Skin epidermis (tissue), 12 donors: ENCODE results near the gene CD9.
A peak's percentile ranks its signal among the peaks of the same experiment; 100 is the strongest.

Experiments
- H3K27ac ChIP-seq, 21 experiments: fragments of 200-600 bp; sonication (generic) in 11 of 21; one replicate each; pipeline ENCODE4 v1.5.0; 2020; ENCODE audit warnings: mild to moderate bottlenecking in 3 of 21, inconsistent platforms in 2 of 21, moderate library complexity in 2 of 21
- H3K4me3 ChIP-seq, 7 experiments: fragments of 200-600 bp; sonication (generic) in 2 of 7; one replicate each; pipeline ENCODE4 v1.5.0; 2020; ENCODE audit warnings: inconsistent platforms in 2 of 7, mild to moderate bottlenecking in 2 of 7, moderate library complexity in 1 of 7

The CD9 gene

GRCh38 chr12:6231359-6232268, 31.4 kb downstream of the CD9 start:
- H3K4me3 ChIP-seq, result no peak overlapping the region
- peak overlapping the region in 20 of 21 experiments; percentile 7 to 98 (median 82) for H3K27ac ChIP-seq

DNA sequence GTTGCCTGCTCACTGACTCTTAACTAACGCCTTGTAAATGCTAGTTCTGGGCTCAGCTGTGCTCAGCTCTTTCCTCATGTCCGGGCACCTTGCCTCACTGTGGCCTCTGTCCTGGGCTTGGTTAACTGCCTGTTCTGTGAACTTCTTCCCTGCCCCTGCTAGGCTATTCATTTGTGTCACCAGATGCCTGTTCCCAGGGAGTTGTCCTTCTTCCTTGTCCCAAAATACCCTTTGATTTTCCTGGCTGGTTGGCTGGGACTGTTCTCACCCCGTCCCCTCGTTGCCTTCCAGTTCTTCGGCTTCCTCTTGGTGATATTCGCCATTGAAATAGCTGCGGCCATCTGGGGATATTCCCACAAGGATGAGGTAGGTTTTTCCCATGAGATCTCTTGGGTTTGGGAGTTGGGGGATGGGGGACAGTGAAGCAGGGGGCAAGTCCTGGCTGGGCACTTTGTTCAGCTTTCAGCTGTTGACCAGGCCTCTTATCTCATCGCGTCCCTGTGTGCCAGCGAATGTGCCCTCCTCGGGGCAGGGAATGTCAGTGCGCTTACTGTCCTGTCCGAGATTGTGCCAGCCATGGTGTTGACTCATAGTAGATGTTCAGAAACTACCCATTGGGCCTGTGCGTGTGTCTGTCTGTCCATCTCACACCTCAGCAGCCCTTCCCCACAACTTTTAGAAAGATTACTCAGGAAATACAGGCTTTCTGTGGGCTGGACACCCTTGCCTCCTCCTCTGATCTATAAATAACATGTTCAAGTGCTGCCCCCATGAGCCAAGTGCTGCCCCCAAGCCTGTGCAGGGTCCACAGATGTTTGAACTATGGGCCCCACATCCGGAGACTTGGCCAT, 33.1 kb downstream of the CD9 start:
- Histone ChIP-seq H3K4me3 (no peak overlapping the region), H3K27ac (peak overlapping the region in 16 of 21 experiments; percentile 10 to 98 (median 79))

- no peak overlapping the region for H3K4me3 ChIP-seq
- H3K27ac ChIP-seq, result peak overlapping the region in 15 of 21 experiments; percentile 10 to 98 (median 78)
These were observed 34.0 kb downstream of the CD9 start for GRCh38 chr12:6234214-6234613.

DNA sequence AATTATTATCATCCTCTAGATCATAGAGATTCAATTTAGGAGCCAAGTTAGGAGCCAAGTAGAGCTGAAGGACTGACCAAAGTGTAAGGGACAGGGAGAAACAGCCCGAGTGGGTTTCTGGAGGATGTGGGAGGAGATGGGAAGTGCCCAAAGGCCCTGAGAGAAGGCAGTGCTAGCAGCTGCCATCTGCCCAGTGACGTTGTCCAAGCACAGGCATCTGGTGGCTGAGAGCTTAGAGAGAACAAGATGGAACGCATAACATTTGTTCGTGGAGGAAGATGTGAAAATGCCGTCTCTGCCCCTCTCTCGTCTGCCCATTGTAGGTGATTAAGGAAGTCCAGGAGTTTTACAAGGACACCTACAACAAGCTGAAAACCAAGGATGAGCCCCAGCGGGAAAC, 34.7 kb downstream of the CD9 start:
- peak overlapping the region in 6 of 21 experiments; percentile 13 to 98 (median 32) for H3K27ac ChIP-seq
- no peak overlapping the region for H3K4me3 ChIP-seq

DNA sequence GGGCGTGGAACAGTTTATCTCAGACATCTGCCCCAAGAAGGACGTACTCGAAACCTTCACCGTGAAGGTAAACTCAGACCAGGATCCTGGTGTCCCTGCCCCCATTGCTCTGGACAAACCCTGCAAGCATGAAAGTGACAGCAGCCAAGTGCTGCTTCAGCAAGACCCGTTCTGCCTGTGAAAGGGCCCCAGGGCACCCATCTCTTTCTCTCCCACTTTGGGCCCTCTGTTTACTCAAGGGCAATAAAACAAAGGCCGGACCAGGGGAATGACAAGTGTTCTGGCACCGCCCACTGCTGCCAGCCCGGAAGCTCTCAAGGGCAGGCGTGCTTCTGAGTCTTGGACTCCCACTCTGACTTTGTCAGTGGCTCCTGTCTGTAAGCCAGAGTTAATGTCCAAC, 35.3 kb downstream of the CD9 start:
- Histone ChIP-seq H3K27ac (peak overlapping the region in 7 of 21 experiments; percentile 6 to 98 (median 39)), H3K4me3 (no peak overlapping the region)

GRCh38 chr12:6235906-6236640, 35.9 kb downstream of the CD9 start:
- peak overlapping the region in 6 of 21 experiments; percentile 6 to 98 (median 38) for H3K27ac ChIP-seq

DNA sequence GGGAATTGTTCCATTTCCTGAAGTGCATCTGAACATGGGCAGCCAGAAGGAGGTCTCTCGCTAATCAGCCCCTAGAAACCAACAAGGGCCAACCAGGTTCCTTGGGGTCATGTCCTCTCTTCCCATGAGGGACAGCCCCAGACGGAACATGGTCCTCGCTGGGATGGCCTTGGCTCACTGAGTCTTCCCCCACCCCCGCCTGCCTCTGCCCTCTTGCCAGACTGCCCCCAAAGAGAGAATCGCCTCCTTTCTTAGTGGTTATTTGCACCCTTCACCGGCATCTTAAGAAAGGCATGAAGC, 36.4 kb downstream of the CD9 start:
- Histone ChIP-seq H3K27ac (peak overlapping the region in 2 of 21 experiments; percentile 16 to 98), H3K4me3 (no peak overlapping the region)

More at GRCh38 chr12:6235906-6236640, 35.9 kb downstream of the CD9 start:
- H3K4me3 ChIP-seq, result no peak overlapping the region

GRCh38 chr12:6237830-6238229, 37.6 kb downstream of the CD9 start:
- Histone ChIP-seq H3K27ac (no peak overlapping the region), H3K4me3 (no peak overlapping the region)

GRCh38 chr12:6238875-6239274, 38.7 kb downstream of the CD9 start:
- no peak overlapping the region for H3K4me3 ChIP-seq
- H3K27ac ChIP-seq, result no peak overlapping the region

DNA sequence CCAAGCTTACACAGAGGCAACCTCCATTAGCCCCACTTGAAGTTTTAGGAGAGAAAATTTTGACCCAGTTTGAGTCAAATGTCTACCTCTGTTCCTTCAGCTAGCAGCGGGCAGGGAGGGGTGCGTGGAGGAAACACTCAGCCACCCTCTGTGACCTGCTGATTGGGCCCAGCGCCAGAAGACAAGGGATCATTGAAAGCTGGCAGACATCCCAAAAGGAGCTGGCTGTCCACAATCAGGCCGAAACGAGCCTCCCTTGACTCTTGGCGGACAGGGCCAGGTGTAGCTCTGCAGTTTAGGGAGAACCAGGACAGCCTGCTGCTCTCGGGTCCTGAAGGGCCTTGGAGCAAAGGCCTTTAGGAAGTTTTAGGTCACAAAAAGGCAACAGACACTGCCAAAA, 41.3 kb downstream of the CD9 start:
- Histone ChIP-seq H3K27ac (peak overlapping the region in 1 of 21 experiments; percentile 30), H3K4me3 (no peak overlapping the region)

- H3K27ac ChIP-seq, result peak overlapping the region in 6 of 21 experiments; percentile 8 to 60 (median 28)
- H3K4me3 ChIP-seq, result no peak overlapping the region
These were observed 49.4 kb downstream of the CD9 start for GRCh38 chr12:6249580-6249979.

DNA sequence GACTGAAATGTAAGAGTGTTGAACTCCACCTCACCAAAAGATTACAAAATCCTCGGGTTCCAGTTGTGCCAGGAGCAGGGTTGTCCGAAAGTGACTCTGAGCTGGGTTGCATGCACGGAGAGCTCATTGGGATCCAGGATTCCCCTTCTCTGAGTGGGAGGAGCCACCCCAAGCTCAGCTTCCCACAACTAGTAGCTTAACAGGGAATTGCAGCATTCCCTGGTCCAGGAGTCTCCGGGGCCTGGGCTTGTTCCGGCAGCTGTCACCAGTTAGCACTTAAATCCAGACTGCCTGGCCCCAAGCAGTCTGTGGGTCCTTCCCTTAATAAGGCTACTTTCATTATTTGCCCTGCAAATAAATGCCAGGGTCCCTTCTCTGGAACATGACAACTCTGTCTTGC, 50.1 kb downstream of the CD9 start:
- peak overlapping the region in 4 of 21 experiments; percentile 34 to 60 (median 38) for H3K27ac ChIP-seq

DNA sequence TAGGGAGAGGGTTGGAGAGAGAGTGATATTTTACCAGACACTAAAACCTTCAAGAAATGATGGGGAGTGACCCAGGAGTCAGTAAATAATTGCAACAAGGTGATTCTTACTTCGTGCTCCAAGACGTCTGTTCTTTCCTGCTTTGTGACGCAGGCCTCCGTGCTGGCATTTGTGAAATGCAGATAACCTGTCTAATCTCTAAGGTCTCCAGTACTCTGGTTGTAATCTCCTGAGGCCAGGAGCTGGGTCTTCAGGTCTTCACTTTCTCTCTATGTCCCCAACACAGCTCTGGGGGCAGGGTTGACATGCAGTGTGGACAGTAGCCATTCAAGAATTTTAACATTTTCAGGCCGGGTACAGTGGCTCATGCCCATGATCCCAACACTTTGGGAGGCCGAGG, 53.1 kb downstream of the CD9 start:
- no peak overlapping the region for H3K4me3 ChIP-seq
- H3K27ac ChIP-seq, result no peak overlapping the region

More for the DNA sequence above, 50.1 kb downstream of the CD9 start:
- H3K4me3 ChIP-seq, result no peak overlapping the region

GRCh38 chr12:6254491-6254890, 54.3 kb downstream of the CD9 start:
- Histone ChIP-seq H3K4me3 (no peak overlapping the region), H3K27ac (no peak overlapping the region)

- Histone ChIP-seq H3K27ac (no peak overlapping the region), H3K4me3 (no peak overlapping the region)
These were observed 56.8 kb downstream of the CD9 start for GRCh38 chr12:6257007-6257406.

DNA sequence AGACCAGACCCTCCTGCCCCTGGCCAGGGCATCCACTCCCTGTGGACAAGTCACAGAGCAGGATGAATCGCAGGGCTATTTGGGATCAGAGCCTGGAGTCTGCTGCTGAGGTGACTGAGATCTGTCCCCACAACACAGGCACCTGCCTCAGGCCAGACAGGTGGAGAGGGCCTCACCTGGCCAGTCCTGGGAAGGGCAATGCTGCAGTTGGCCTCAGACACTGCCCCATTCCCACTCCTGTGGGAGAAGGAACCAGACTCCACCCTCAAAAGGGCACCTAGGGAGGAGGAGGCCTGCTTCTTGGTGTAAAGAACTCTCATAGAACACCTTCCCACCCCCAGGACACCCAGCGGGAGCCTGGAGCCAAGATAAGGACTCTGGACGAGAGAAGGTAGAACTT, 62.0 kb downstream of the CD9 start:
- Histone ChIP-seq H3K27ac (no peak overlapping the region), H3K4me3 (no peak overlapping the region)

DNA sequence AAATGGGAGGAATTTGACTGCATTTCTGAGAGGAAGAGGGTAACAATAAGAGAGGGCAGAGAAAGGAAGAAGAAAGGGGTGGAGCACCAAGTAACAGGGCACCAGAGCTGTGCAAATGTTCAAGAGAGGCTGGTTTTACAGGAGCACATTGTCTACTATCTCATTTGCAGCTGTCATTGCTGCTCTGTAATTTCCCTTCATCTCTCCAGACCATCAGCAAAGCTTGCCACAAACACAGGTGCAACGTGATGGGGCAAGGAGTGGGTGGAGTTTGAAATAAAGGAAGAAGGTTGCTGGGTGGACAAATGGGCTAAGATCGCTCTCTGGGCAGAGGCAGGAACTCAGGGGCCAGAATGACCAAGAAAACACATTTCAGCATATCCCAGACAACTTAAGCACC, 62.4 kb downstream of the CD9 start:
- Histone ChIP-seq H3K27ac (no peak overlapping the region), H3K4me3 (no peak overlapping the region)

GRCh38 chr12:6263931-6264330, 63.7 kb downstream of the CD9 start:
- Histone ChIP-seq H3K4me3 (no peak overlapping the region), H3K27ac (no peak overlapping the region)

- Histone ChIP-seq H3K27ac (no peak overlapping the region), H3K4me3 (no peak overlapping the region)
These were observed 64.3 kb downstream of the CD9 start for GRCh38 chr12:6264402-6265037.

GRCh38 chr12:6265038-6265405, 64.8 kb downstream of the CD9 start:
- no peak overlapping the region for H3K4me3 ChIP-seq
- H3K27ac ChIP-seq, result no peak overlapping the region
